Activated naive CD4-positive, alpha-beta T cell treated with anti-CD3 and anti-CD28 coated beads, Interleukin-2, amount 10 ng/mL, durations not matched to agents 7 days and 5 days (primary cell): ENCODE results near the gene PARVB.
"Not testable (repeated sequence)": the region's sequence is repeated elsewhere in the genome, so short reads cannot be mapped to it uniquely, and the experiment has no call there.

Experiments used
- CTCF ChIA-PET: fragments of 350-600 bp; sonication (Branson Sonifier 250); formaldehyde crosslinking; loops from one replicate; lab custom pipeline; 2021; ENCODE audit warnings: antibody characterized with exemption; lab: Charles Lee
- DNase-seq: peaks from one replicate; pipeline ENCODE4 v3.0.0-alpha.2; 2020
- H3K27ac Mint-ChIP-seq: one replicate; pipeline ENCODE4 v1.8.0; 2021; ENCODE audit warnings: mild to moderate bottlenecking, moderate library complexity, mixed read lengths
- H3K27me3 Mint-ChIP-seq: one replicate; pipeline ENCODE4 v1.8.0; 2021; ENCODE audit warnings: mild to moderate bottlenecking, mixed read lengths
- H3K36me3 Mint-ChIP-seq: one replicate; pipeline ENCODE4 v1.8.0; 2021; ENCODE audit warnings: mixed read lengths
- H3K4me1 Mint-ChIP-seq: one replicate; pipeline ENCODE4 v1.8.0; 2021; ENCODE audit warnings: mixed read lengths
- H3K4me3 Mint-ChIP-seq: one replicate; pipeline ENCODE4 v1.8.0; 2021; ENCODE audit warnings: mild to moderate bottlenecking, moderate library complexity, mixed read lengths
- H3K9me3 Mint-ChIP-seq: one replicate; pipeline ENCODE4 v1.8.0; 2021; ENCODE audit warnings: mixed read lengths

Gene PARVB

DNA sequence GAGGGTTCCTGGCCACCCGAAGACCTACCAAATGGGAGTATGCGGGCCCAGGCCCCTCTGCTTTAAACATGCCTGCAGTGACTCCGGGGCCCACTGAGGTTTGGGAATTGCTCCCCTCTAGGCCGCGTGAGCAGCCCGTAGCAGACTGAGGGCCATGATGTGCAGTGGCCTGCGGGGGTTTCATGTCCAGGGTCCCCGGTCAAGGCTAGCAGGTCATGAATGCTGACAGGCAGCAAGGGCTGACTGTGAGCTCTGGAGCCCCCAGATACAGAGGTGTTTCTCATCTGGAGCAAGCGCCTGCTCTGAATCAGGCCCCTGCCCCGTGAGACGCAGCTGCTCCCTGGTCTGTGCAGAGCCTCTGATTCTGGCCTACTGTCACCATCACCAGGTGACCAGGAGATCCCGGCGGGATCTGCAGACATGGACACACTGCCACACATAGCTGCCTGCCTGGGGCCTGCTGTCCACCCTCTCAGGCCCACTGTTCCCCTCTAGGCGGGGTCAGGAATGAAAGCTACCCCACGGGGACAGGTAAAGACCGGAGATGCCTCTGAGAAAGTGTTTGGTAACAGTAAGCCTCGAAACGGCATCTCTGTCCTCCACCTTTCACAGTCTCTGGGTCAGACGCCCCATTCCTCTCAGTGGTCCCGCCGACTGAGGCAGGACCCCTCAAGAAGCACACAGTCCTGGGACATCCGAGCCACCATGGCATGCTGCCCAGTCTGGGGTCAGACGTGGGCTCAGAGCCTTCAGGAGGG, 73.3 kb downstream of the PARVB start:
- H3K9me3 Mint-ChIP-seq = no peaks in the 10 kb centered on the region
- H3K4me1 Mint-ChIP-seq = no peaks in the 10 kb centered on the region
- CTCF ChIA-PET = no interaction called here

GRCh38 chr22:44098021-44098739, 74.1 kb downstream of the PARVB start:
- Mint-ChIP-seq H3K27ac (no peak overlapping the region), H3K4me3 (no peak overlapping the region), H3K36me3 (no peaks in the 10 kb centered on the region), H3K9me3 (no peaks in the 10 kb centered on the region), H3K27me3 (no peaks in the 10 kb centered on the region), H3K4me1 (no peaks in the 10 kb centered on the region)
- no peak for DNase-seq
- CTCF ChIA-PET = no interaction called here

More for the DNA sequence above, 73.3 kb downstream of the PARVB start:
- H3K27ac Mint-ChIP-seq = no peak overlapping the region
- no peaks in the 10 kb centered on the region for H3K36me3 Mint-ChIP-seq
- H3K4me3 Mint-ChIP-seq = no peak overlapping the region
- no peak for DNase-seq
- H3K27me3 Mint-ChIP-seq = no peaks in the 10 kb centered on the region

GRCh38 chr22:44098966-44099530, 74.9 kb downstream of the PARVB start:
- no peaks in the 10 kb centered on the region for H3K27me3 Mint-ChIP-seq
- no peaks in the 10 kb centered on the region for H3K4me1 Mint-ChIP-seq
- peak overlapping the region; percentile 42 for H3K27ac Mint-ChIP-seq
- H3K36me3 Mint-ChIP-seq = no peaks in the 10 kb centered on the region
- no peaks in the 10 kb centered on the region for H3K9me3 Mint-ChIP-seq
- H3K4me3 Mint-ChIP-seq = no peak overlapping the region
- CTCF ChIA-PET = interaction anchor here (1.4 kb wide), 1 partner anchor 11 kb away, joined by 3 read pairs; no protein-coding TSS in a partner anchor
- no peak for DNase-seq

DNA sequence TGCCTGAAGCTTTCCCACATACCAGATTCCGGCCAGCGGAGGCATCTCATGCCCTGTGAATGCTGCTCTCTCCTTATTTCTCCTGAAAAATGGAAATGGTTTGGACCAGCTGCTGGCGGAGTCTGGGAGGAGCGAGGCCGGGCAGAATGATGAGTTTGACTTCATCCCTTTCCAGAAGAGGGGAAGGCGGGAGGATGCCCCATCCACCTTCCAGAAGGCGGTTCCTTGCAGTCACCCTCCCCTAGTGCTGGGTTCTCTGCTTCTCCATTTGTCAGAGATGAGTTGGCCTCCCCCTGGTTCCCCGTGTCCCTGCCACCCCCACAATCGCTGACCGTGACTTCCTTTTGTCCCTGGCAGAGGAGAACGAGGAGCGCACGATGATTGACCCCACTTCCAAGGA, 75.6 kb downstream of the PARVB start:
- Mint-ChIP-seq H3K27ac (no peak overlapping the region), H3K27me3 (no peaks in the 10 kb centered on the region), H3K36me3 (no peaks in the 10 kb centered on the region), H3K9me3 (no peaks in the 10 kb centered on the region), H3K4me3 (no peak overlapping the region), H3K4me1 (no peaks in the 10 kb centered on the region)
- DNase-seq = no peak
- CTCF ChIA-PET = interaction anchor here (1.4 kb wide), 1 partner anchor 12 kb away, joined by 3 read pairs; no protein-coding TSS in a partner anchor

GRCh38 chr22:44100411-44100810, 76.3 kb downstream of the PARVB start:
- H3K9me3 Mint-ChIP-seq = no peaks in the 10 kb centered on the region
- H3K27ac Mint-ChIP-seq = no peak overlapping the region
- H3K27me3 Mint-ChIP-seq = no peaks in the 10 kb centered on the region
- H3K4me1 Mint-ChIP-seq = no peaks in the 10 kb centered on the region
- no peak overlapping the region for H3K4me3 Mint-ChIP-seq
- CTCF ChIA-PET = no interaction called here
- DNase-seq = no peak
- H3K36me3 Mint-ChIP-seq = no peaks in the 10 kb centered on the region

DNA sequence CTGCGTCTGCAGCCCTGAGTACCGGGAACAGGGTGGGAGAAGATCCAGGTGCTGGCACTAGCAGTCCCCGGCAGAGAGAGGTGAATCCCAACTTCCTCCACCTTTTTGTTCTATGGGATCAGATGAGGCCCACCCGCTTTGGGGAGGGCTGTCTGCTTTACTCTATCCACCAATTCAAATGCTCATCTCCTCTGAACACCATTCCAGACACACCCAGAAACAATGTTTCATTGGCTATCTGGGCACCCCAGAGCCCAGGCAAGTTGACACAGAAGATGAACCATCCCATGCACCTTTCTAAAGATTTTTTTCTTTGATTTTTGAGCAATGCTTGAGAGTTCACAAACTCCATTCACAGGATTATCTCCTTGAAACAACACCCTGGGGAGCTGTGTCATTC, 78.0 kb downstream of the PARVB start:
- Mint-ChIP-seq H3K27ac (no peak overlapping the region), H3K9me3 (no peaks in the 10 kb centered on the region), H3K4me3 (no peak overlapping the region), H3K4me1 (no peaks in the 10 kb centered on the region), H3K36me3 (no peaks in the 10 kb centered on the region), H3K27me3 (no peaks in the 10 kb centered on the region)
- CTCF ChIA-PET = no interaction called here
- DNase-seq = no peak

DNA sequence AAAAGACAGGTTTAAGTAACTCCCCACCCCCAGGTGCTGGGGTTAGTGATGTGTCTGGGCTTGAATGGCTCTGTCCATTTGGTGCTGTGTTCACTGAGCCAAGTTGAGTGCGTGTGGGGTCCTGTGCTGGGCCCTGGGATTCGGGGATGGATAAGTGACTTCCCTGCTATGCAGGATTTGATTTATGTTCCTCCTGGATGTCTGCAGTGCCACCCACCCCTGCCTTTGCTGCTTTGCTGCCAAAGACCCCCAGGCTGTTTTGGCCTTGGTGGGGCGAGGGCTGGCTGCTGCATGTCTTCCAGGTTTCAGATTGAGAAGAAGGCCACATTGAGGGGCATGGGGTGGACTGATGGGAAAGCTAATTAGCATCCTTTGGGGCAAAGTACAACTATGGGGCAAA, 78.8 kb downstream of the PARVB start:
- CTCF ChIA-PET = no interaction called here
- Mint-ChIP-seq H3K27ac (no peak overlapping the region), H3K4me1 (no peaks in the 10 kb centered on the region), H3K36me3 (no peaks in the 10 kb centered on the region), H3K4me3 (no peak overlapping the region), H3K27me3 (no peaks in the 10 kb centered on the region), H3K9me3 (no peaks in the 10 kb centered on the region)
- no peak for DNase-seq

- H3K27me3 Mint-ChIP-seq = no peaks in the 10 kb centered on the region
- H3K27ac Mint-ChIP-seq = no peak overlapping the region
- H3K4me3 Mint-ChIP-seq = no peak overlapping the region
- CTCF ChIA-PET = no interaction called here
- H3K4me1 Mint-ChIP-seq = no peaks in the 10 kb centered on the region
- H3K36me3 Mint-ChIP-seq = no peaks in the 10 kb centered on the region
- no peak for DNase-seq
- H3K9me3 Mint-ChIP-seq = no peaks in the 10 kb centered on the region
Measured at GRCh38 chr22:44103735-44104480, 79.8 kb downstream of the PARVB start.

DNA sequence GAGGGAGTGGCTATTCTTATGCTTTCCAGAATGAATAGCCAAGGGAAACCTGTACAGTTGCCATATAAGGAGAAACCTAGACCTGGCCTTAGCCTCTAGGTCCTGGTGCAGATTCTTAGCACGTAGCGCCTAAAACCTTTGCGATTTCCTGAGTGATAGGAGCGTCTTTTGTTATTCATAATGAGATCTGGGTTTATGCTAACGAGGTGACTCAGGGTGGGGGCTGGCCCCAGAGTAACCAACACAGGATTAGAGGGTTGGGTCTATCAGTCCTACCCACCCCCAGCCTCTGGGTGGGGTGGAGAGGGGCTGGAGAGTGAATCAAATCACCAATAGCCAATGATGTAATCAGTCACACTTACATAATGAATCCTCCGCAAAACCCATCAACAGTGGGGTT, 83.2 kb downstream of the PARVB start:
- Mint-ChIP-seq H3K27ac (no peak overlapping the region), H3K4me1 (no peaks in the 10 kb centered on the region), H3K27me3 (no peaks in the 10 kb centered on the region), H3K4me3 (no peak overlapping the region), H3K9me3 (no peaks in the 10 kb centered on the region), H3K36me3 (no peaks in the 10 kb centered on the region)
- DNase-seq = no peak
- CTCF ChIA-PET = no interaction called here

DNA sequence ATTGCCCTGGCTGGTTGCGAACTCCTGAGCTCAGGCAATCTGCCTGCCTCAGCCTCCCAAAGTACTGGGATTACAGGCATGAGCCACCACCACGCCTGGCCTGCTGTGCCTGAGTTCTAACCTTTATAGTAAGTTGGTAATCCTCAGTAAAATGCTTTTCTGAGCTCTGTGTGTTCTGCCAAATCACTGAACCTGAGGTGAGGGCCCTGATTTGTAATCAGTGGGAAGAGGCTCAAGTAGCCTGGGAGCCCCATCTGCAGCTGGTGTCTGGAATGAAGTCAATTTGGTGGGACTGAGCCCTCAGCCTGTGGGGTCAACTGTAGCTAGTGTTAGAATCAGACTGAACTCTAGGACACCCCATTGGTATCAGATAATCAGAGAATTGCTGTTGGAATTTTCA, 84.0 kb downstream of the PARVB start:
- no peak for DNase-seq
- Mint-ChIP-seq H3K4me3 (no peak overlapping the region), H3K36me3 (no peaks in the 10 kb centered on the region), H3K27ac (no peak overlapping the region), H3K27me3 (no peaks in the 10 kb centered on the region), H3K4me1 (no peaks in the 10 kb centered on the region), H3K9me3 (no peaks in the 10 kb centered on the region)
- CTCF ChIA-PET = no interaction called here

DNA sequence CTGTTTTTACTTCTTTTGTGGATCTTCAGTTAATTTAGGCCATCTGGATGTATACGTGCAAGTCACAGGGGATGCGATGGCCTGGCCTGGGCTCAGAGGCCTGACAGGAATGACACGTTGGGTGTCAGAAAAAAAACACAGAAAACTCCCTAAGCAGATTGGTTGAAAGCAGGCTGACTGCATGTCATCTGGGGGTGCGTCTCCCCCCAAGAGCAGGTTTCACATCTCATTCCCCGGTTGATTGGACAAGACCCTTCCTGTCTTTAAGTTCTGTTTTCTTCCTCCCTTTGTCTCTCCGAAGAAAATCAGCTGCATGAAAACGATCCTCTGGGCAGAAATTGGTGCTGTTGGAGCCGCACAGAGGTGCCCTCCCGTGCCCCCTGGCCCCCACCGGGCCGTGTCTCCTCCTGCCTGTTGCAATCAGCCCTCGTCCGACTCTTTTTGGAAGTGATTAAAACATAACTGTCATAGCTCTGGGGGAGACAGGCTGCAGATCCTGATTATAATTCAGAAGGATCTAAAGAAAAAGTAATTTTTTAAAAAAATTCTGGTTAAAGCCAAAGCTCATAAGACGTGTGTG, 84.8 kb downstream of the PARVB start:
- no peak for DNase-seq
- Mint-ChIP-seq H3K4me3 (no peak overlapping the region), H3K4me1 (no peaks in the 10 kb centered on the region), H3K36me3 (no peaks in the 10 kb centered on the region), H3K27ac (no peak overlapping the region), H3K9me3 (no peaks in the 10 kb centered on the region), H3K27me3 (no peaks in the 10 kb centered on the region)
- CTCF ChIA-PET = no interaction called here

DNA sequence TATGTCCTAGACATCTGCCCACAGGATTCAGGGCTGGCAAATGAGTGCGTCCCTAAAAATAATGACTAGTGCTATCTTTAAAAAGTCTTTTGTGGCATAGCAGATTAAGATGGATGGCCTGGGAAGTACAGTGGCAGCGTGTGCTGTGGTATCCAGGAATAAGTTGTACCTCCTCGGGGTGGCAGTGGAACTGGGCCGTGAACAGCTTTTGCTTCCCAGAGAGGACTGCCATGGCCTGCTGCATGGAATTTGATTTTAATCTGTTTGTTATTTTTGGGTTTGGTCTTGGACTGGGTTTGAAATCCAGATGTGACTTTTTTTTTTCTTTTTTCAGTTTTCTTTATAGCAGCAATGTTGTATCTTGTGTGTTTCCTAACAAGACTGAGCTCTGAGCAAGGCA, 85.3 kb downstream of the PARVB start:
- CTCF ChIA-PET = no interaction called here
- H3K27ac Mint-ChIP-seq = no peak overlapping the region
- no peaks in the 10 kb centered on the region for H3K9me3 Mint-ChIP-seq
- H3K36me3 Mint-ChIP-seq = no peaks in the 10 kb centered on the region
- H3K4me1 Mint-ChIP-seq = no peaks in the 10 kb centered on the region
- no peaks in the 10 kb centered on the region for H3K27me3 Mint-ChIP-seq
- H3K4me3 Mint-ChIP-seq = no peak overlapping the region
- no peak for DNase-seq

GRCh38 chr22:44110656-44111055, 86.6 kb downstream of the PARVB start:
- CTCF ChIA-PET, H3K4me1 Mint-ChIP-seq, H3K9me3 Mint-ChIP-seq, H3K27me3 Mint-ChIP-seq, DNase-seq, H3K36me3 Mint-ChIP-seq, H3K27ac Mint-ChIP-seq, H3K4me3 Mint-ChIP-seq: not testable (repeated sequence)

DNA sequence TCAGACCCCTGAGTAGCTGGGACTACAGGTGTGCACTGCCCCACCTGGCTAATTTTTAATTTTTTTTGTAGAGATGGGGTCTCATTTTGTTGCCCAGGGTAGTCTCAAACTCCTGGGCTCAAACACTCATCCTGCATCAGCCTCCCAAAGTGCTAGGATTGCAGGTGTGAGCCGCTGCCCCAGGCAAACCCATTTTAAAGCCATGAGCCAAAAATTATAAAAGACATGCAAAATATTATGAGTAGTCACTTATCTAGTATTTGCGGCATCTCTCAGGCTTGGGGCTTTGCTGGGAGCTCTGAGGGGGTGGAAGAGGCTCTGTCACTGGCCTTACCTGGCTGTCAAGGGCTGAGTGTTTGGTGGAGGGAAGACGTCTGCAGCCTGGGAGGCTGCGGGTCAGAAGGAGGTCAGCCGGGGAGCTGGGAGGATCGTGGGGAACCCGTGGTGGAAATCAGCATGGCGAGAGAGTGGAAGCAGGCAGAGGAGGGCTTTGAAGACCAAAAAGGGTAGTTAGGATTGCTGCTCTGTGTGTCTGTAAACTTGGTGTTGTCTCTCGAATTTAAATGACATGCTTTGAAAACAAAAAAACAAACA, 87.6 kb downstream of the PARVB start:
- no peak for DNase-seq
- CTCF ChIA-PET = no interaction called here
- H3K4me3 Mint-ChIP-seq = no peak overlapping the region
- H3K4me1 Mint-ChIP-seq = no peaks in the 10 kb centered on the region
- H3K36me3 Mint-ChIP-seq = no peaks in the 10 kb centered on the region
- no peaks in the 10 kb centered on the region for H3K9me3 Mint-ChIP-seq
- H3K27me3 Mint-ChIP-seq = no peaks in the 10 kb centered on the region
- peak overlapping the region; percentile 73 for H3K27ac Mint-ChIP-seq
